Ascending aorta (tissue), 2 donors: ENCODE measurements around the gene CCDC57. TPM values are rescaled to one million over a fixed set of nuclear protein-coding genes. Genes with fewer than 3 reads are reported as not detected.

Source experiments
- DNase-seq, 2 donors: peaks; one replicate each; pipeline ENCODE4 v3.0.0-alpha.2; 2019; ENCODE audit warnings: low spot score in 2 of 2
- H3K27ac ChIP-seq, 2 donors: fragments of 200-600 bp; sonication (generic); one replicate each; pipeline ENCODE4 v1.5.1; 2016 to 2017; ENCODE audit warnings: mild to moderate bottlenecking in 1 of 2
- H3K27me3 ChIP-seq: fragments of 200-600 bp; sonication (generic); one replicate; pipeline ENCODE4 v1.5.1; 2017
- H3K36me3 ChIP-seq, 2 donors: fragments of 200-600 bp; sonication (generic); one replicate each; pipeline ENCODE4 v1.5.1; 2016
- H3K4me1 ChIP-seq, 2 donors: fragments of 200-600 bp; sonication (generic); one replicate each; pipeline ENCODE4 v1.5.1; 2016 to 2017; ENCODE audit warnings: mild to moderate bottlenecking in 1 of 2
- H3K4me3 ChIP-seq, 2 donors: fragments of 200-600 bp; sonication (generic); one replicate each; pipeline ENCODE4 v1.5.1; 2016 to 2017; ENCODE audit warnings: mild to moderate bottlenecking in 1 of 2
- H3K9me3 ChIP-seq, 2 donors: fragments of 200-600 bp; sonication (generic); one replicate each; pipeline ENCODE4 v1.5.1; 2016
- CTCF ChIP-seq, 3 experiments: fragments of 200-600 bp in 2 of 3; fragments of 450-650 bp in 1 of 3; sonication (generic) in 2 of 3; IDR thresholded peaks; one replicate each; pipeline ENCODE4 v1.5.1; 2016 to 2019; ENCODE audit warnings: antibody characterized with exemption in 3 of 3, mild to moderate bottlenecking in 1 of 3, moderate library complexity in 1 of 3
- intact Hi-C: fragments of 100-400 bp; cut with DNase I; formaldehyde crosslinking; loops from one replicate; pipeline ENCODE4 v1.15.1; 2023
- total RNA-seq: library from RNA; depleted of rRNA; stranded (reverse); fragments of >200 nt; gene quantifications from one replicate; pipeline ENCODE4 v1.1.0, GENCODE V29; 2016

CCDC57 gene
- total RNA-seq, 1 donor from 2014 or later = 12.8 TPM

DNA sequence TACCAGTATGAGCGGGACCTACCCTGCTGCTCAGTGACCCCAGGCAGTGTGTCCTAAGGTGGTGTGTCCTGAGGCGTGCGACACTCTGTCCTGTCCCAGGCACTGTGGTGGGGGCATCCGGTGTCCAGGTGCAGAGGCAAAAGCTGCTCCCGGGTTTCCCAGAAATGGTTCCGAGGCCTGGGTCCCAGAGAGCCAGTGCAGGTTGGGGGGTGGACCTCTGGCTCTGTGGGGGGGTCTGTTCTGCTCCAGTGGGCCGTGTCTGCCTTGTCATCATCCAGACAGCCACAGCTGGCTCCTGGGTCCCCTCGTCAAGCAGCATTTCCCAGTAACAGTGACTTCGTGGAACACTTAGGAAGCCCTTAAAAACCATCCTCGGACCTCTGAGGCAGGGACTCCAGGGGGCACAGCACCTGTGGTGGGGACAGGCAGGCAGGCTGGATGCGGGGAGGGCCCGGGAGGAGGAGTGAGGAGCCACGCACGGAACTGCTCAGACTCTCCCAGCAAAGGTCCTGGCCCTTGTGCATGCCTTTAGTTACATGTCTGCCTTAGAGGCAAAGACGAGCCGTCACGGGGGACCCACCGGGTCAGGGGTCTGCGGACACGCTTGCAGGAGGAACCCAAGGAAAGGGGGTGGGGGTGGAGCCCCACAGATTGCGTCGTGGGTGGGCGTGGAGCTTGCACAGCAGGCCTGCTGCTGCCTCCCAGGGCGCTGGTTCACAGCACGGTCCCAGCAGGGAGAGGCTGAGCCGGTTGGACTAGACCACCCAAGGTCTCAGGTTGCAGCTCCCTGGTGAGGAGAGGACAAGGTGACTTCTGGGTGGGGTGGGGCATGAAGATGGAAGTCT lies 21.8 kb upstream of the CCDC57 start:
- TF ChIP-seq CTCF (IDR thresholded peaks at IDR 0.05) = no peak
- no peak for DNase-seq
- intact Hi-C loops = no loop called here

GRCh38 chr17:82232876-82233785 lies 20.5 kb upstream of the CCDC57 start:
- Histone ChIP-seq H3K4me1 (peaks cover 19 to 27% of the 10 kb centered on the region in 2 donors), H3K27me3 (no peaks in the 10 kb centered on the region), H3K9me3 (no peaks in the 10 kb centered on the region), H3K27ac (peak overlapping the region in 1 of 2 donors; percentile 7), H3K36me3 (peaks cover 14 to 15% of the 10 kb centered on the region in 2 donors), H3K4me3 (no peak overlapping the region)
- TF ChIP-seq CTCF (IDR thresholded peaks at IDR 0.05) = no peak
- intact Hi-C loops = no loop called here
- no peak for DNase-seq

More for the DNA sequence above, 21.8 kb upstream of the CCDC57 start:
- no peaks in the 10 kb centered on the region for H3K27me3 ChIP-seq
- H3K9me3 ChIP-seq = no peaks in the 10 kb centered on the region
- peaks cover 17 to 24% of the 10 kb centered on the region in 2 donors for H3K36me3 ChIP-seq
- no peak overlapping the region for H3K27ac ChIP-seq
- H3K4me1 ChIP-seq = peaks cover 22 to 29% of the 10 kb centered on the region in 2 donors
- H3K4me3 ChIP-seq = no peak overlapping the region

- H3K4me3 ChIP-seq = no peak overlapping the region
- peaks cover 8 to 9% of the 10 kb centered on the region in 2 donors for H3K36me3 ChIP-seq
- TF ChIP-seq CTCF (IDR thresholded peaks at IDR 0.05) = no peak
- no peaks in the 10 kb centered on the region for H3K9me3 ChIP-seq
- peak in 1 of 2 donors; percentile 66 for DNase-seq
- peaks cover 19 to 26% of the 10 kb centered on the region in 2 donors for H3K4me1 ChIP-seq
- peak overlapping the region; percentile 79 to 85 for H3K27ac ChIP-seq
- intact Hi-C loops = no loop called here
- no peaks in the 10 kb centered on the region for H3K27me3 ChIP-seq
These were observed 19.7 kb upstream of the CCDC57 start for GRCh38 chr17:82232322-82232820.

DNA sequence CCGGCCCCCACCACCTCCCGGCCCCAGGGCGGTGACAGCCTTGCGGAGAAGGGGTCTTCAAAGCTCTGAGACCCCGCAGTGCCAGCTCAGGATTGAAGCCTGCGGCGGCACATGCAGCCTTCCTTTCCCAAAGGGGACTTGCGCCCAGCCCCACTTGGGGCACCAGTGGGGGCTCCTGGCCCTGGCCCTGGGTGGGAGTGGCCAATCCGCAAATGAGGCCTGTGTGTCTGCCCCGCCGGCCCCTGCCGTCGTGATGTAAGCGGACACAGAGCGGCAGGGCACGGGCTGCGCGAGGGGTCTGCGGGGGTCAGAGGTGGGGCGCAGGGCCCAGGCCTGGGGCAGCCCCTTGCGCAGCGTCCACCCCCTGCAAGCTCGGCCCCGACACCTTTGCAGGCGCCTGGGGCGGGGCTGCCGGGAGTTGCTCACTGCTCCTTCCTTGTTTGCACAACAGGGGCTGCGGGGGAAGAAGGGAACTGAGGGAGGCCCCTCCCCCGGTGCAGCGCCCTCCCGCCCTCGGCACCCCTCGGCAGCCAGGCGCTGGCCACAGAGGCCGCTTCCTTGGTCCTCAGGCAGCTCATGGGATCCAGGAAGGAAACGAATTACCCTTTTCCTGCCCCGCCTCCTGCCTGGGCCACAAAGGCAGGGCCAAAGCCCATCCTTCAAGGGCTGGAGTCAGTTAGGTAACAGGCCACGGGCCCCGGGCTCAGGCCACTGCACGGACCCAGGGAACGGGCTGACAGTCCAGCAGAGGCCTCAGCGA lies 19.1 kb upstream of the CCDC57 start:
- intact Hi-C loops = loop anchor here (2.0 kb wide), 1 partner anchor 19 kb away; the partner anchor contains the start of gene CCDC57
- Histone ChIP-seq H3K27ac (peak overlapping the region; percentile 79 to 85), H3K9me3 (no peaks in the 10 kb centered on the region), H3K4me3 (peak overlapping the region; percentile 55 to 70), H3K36me3 (peaks cover 1 to 2% of the 10 kb centered on the region in 2 donors), H3K27me3 (no peaks in the 10 kb centered on the region), H3K4me1 (peaks cover 19 to 26% of the 10 kb centered on the region in 2 donors)
- peak; percentile 54 to 85 for DNase-seq
- TF ChIP-seq CTCF (IDR thresholded peaks at IDR 0.05) = no peak

GRCh38 chr17:82231312-82231561 lies 18.6 kb upstream of the CCDC57 start:
- Histone ChIP-seq H3K27me3 (no peaks in the 10 kb centered on the region), H3K9me3 (no peaks in the 10 kb centered on the region), H3K4me1 (peaks cover 15 to 25% of the 10 kb centered on the region in 2 donors), H3K36me3 (no peaks in the 10 kb centered on the region), H3K27ac (peak overlapping the region; percentile 79 to 85), H3K4me3 (peak overlapping the region; percentile 55 to 70)
- TF ChIP-seq CTCF (IDR thresholded peaks at IDR 0.05) = no peak
- no peak for DNase-seq
- intact Hi-C loops = loop anchor here (2.0 kb wide), 1 partner anchor 18 kb away; the partner anchor contains the start of gene CCDC57
